Activated CD4-positive, CD25-positive, alpha-beta regulatory T cell treated with anti-CD3 and anti-CD28 coated beads, Interleukin-2, amount 50 U/mL, for 16 hours (primary cell): Measurements from ENCODE around the gene PPIL1.

Experiments used
- DNase-seq: peaks from one replicate; pipeline ENCODE4 v3.0.0-alpha.2; 2020; ENCODE audit warnings: low read depth, low spot score

The PPIL1 gene

DNA sequence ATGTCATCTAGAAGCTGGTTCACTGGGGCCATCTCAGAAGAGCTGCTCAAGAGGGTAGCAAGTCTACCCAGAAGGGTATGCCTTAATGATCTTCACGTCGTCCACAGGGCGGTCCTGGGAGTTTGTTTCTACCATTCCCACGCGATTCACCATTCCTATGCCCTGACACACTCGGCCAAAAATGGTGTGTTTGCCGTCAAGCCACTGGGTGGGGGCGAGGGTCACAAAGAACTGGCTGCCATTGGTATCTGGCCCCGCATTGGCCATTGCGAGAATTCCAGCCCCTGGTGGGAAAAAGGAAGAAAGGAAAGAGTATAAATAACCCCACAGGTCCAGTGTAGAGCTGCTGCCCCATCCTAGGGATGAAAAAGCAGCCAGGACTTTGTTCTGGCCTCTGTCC, 18.9 kb downstream of the PPIL1 start:
- DNase-seq, result no peak

DNA sequence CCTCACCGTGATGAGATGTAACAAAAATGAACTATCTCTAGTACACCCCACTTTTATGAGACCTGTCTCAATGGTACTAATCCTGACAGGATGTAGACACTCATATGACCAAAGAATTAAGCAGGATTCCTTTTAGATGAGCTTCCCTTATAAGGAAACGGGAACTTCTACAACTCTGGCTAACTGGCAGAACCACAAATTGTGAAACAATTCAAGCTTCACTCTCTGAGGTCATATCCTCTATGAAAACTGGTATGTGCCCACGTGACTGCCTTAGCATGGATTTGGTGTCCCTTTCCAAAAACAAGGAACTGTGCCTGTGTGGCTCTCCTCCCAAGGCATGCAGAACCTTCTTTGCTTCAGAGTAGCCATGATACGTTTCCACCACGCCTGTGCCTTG, 21.3 kb downstream of the PPIL1 start:
- no peak for DNase-seq

DNA sequence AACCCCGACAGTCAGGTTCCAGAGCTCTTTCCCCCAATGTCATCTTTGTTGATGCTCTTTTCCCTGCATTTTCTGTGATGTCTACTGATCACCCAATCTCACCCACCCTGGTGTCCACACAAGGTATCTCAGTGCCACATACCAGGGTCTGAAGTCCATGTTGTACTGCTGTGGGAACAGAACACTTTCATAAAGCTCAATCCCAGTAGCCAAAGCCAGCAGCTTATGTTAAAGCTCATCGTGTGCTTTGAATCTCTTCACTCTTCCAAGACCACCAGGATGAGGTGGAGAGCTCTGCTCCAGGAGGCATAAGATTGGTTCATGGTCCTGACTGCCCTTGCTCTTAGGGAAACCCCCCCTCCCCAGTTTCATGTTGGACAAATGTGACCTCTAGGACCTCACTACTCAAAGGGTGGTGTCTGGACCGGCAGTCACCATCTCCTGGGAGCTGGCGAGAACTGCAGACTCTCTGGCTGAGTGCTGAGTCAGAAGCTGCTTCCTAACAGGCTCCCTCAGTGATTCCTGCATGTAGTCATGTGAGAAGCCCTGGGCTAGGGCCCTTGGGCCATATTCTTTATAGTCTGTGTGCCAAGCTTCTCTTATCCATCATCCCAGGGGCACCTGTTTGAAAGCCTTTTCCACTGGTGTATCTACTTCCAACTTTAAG, 22.0 kb downstream of the PPIL1 start:
- DNase-seq, result no peak

DNA sequence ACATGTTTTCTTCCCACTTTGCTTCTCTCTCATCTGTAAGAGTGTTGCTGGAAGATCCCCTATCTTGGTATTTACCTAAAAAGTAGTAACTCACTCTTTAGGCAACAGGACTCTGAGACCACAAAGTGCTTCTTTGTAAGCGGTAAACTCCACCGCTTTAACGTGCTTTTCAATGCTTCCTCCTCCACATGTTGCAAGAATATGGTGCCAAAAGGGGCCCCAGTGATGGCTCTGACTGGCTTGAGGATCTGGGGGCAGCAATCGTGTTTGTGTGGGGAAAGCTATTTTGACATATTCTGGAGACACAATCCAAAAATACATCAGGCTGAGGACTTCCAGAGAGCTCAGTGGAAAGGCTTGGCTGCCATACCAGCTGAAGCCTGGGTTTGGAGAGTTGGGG, 23.0 kb downstream of the PPIL1 start:
- no peak for DNase-seq

DNA sequence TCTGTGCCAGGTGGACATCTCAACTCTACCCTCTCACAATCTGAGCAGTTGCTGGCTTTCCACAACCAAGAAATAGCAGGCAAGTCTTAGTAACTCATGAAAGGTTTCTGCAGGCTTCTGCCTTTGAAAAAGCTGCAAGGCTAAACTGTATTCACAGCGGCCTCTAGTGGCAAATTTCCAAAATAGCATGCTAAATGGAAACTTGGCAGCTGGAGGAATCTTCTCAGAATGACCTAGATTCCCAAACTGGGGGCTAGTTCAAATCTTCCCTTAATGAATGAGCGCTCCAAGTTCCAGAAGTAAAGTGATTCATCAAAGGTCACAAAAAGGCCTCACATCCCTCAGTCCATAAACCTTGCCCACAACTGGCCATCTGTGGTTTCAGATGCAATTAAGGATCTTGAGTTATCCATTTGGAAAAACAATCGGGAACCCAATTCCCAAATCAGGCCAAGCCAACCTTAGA, 23.4 kb downstream of the PPIL1 start:
- DNase-seq, result no peak

DNA sequence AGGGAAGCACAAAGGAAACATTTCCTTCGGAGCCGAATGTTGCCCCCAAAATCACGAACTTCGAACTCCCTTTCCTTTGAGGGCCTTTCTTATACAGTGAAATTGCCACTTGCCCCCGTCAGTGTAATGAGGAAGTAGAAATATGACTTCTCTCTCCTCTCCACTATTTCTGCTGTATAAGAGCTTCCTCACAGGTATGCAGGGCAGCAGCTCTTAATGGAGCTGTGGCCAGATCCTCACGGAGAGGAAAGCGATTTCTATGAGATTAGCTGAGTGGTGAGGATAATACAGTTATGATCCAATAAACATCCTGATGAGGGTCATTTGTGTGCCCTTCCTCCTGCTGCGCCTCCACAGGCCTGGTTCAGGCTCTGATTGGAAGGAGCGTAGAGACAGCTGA, 24.6 kb downstream of the PPIL1 start:
- no peak for DNase-seq

DNA sequence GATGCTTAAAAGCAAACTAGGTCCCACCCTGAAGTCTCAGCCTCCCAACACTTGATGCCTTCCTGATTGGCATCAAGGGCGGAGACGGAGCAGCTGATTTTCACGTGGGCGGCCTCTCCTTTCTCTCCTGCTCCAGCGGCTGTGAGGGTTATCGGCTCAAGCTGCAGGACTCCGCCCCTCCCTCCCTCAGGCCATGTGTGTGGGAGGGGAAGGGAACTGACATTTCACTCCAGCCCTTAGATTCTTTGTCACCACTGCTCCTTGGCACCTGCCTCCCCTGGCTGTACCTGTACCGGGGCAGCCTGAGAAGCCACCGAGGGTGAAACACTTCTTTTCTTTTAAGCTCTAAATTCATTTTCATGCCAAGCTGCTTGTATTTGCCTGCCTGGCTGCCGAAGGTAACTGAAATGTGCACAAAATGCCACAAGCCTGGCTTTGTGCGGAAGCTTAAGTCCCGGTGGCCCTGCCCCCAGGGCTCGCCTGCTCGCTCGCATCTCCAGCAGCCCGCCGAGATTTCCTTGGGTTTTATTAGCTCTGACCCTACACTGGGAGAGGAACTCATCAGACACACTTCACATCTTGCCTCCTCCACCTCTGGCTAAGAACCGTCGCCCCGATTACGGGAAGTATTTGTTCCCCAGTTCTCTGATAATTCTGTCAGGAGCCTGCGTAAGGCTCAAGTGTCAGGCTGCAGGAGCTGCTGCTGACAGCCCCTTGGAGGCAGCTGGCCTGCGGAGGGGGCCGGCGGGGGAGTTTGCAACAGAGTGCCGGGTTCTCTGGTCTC, 25.8 kb downstream of the PPIL1 start:
- DNase-seq, result no peak

DNA sequence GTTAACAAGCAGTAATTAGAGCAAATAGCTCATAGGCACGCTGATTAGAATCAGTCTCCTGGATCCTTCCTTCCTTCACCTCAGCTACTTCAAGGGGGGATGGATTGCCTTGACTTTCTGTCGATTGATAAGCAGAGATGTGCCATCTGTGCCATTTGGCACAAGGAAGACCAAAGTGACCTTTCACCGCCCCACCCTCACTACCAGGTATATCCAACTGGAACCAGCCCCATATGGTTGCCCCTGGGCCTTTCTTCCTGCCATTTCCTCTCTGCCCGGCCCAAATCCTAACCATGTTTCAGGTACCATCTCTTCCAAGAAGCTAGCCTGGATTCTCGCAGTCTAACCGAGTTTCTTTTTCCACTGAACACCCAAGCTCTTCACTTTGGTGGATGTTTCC, 26.6 kb downstream of the PPIL1 start:
- no peak for DNase-seq

DNA sequence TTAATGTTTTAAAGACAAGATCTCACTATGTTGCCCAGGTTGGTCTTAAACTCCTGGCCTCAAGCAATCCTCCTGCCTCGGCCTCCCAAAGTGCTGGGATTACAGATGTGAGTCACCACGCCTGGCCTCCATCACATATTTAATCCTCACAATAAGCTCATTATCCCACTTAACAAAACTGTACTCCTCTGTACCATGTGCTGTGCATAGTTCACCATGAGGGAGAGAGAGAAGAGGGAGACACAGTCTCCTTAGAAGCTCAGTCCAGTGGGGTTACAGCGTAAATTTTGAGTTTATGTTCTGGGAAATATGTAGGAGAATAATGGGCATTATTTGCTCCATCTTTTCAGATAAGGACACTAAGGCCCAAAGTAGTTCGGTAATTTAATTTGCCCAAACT, 27.5 kb downstream of the PPIL1 start:
- no peak for DNase-seq

DNA sequence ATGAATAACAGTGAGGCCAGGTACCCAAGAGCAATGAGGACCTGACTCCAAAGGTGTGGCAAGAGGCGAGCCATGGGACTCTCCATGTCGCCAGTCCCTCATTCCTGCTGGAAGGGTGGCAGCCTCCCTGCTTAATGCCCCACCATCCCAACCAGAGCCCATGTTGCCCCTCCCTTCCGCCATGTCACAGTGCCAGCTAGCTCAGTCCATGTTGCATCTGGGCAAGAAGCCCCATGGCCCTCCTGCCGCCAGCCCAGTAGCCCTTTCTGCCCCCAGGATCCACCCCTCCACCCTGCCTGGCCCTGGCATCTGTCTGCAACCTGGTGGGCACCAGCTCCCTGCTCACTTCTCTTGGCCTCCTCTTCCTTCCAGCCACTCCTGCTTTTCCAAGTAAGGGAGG, 29.4 kb downstream of the PPIL1 start:
- DNase-seq, result no peak

DNA sequence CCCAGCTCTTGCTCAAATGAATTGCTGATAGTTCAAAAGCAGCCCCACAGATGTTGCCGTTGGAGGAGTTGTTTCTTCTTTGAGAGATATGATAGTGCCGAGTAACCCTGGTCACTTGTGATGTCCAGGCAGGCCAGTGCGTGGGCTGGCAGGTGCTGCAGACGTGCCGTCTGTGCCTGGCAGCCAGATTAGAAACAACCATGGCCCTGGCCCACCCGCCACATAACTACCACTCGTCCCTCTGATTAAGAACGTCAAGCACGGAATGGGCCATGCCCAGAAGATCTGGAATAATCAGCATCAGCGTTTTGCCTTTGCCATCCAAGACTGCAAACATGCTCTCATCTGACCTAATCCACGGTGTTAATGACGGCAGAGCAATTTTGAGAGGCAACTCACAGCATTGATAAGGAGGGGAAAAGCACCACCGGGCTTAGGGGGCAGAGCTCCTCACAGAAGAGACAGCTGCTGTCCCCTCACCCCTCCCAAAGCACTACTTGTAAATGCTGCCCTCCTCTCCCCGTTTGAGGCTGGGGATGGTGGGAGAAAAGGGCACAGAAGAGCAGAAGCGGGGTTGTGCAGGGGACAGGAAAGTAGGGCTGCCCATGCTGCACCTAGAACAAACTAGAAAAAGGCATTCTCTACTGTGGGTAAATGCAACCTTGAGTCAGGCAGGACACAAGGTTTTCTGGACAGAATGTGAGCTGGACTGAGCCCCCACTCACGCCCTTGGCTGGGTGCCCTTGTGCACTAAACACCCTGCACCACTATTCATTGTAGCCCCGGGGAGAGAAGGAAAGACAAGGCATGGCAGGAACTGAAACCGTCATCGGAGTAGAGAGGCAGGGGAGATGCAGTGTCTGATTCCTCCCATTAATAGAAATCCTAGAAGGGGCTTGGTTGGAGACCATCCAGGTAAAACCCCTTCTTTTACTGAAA, 30.1 kb downstream of the PPIL1 start:
- DNase-seq, result no peak

DNA sequence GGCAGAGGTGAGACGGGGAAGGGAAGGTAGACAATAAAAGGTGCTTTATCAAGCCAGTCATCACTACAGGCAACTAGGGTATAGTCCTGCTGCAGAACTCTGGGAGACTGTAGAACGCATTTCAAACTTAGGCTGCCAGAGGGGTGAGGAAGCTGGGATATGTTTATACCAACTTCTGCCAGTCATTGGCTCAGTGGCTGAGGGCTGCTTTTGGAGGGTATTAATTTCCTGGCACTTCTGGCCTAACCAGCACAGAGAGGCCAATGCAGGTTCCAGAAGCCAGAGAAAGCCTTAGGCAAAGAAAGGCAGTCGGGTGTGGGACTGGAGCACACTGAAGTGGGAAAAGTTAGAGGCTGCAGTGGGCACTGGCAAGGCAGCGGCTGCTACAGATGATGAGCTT, 31.4 kb downstream of the PPIL1 start:
- DNase-seq, result no peak

DNA sequence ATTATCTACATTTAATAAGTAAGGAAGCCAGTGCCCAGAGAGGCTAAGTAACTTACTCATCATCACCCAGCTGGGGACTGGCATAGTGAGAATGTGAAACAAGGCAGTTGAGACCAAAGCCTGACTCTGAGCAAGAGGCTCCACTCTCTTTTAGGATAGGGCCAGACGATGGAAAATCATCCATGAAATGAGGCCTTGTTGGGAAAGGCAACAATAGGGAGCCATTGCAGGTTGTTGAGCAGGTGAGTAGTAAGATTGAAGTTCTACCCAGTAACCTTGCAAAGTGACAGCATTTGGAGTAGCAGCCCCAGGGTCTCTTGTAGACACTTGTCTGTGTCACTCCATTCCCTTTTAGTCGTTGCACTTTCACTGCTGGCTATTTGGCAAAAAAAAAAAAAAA, 32.8 kb downstream of the PPIL1 start:
- DNase-seq, result no peak

DNA sequence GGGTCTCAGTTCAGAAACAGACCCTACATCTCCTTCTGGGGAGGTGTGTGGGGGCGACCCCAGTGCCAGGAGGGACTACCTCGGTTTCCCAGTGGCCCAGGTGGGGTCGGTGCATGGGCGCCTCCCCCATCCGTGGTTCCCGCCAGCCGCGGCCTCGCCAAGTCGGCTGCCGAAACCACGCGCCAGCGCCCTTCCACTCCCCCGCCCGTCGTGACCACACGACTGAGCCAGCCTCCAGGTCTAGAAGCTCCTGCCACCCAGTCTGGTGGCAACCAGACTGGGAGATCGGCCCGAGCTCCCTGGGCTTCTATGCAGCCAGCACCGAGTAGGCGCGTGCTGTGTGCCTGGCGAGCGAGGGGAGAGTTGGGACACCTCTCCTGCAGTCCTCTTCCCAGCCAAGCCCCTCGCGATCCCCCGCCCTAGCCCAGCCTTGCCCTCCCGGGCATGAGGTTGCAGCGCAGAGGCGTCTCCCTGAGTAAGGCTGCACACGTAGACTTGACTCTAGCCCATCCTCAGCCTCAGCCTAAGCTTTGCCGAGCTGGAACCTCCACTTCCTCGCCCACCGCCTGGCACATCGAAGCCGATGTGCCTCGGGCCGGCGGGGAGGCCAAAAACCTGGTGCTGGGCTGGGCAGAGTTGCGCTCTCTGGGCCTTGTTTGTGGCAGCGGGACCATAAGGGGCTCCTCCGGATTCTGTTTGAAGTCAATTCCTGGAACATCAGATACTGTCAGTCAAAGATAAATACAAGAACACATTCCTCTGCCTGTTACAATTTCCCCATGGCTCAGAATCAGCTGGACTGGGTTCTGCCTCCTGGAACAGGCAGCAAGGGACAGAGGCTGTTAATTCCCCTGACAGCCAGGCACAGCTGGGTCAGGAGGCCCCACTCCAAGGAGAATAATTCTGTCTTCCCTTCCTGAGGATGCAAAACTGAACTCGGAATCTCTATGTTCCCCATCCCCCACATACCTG, 33.9 kb downstream of the PPIL1 start:
- DNase-seq, result no peak

DNA sequence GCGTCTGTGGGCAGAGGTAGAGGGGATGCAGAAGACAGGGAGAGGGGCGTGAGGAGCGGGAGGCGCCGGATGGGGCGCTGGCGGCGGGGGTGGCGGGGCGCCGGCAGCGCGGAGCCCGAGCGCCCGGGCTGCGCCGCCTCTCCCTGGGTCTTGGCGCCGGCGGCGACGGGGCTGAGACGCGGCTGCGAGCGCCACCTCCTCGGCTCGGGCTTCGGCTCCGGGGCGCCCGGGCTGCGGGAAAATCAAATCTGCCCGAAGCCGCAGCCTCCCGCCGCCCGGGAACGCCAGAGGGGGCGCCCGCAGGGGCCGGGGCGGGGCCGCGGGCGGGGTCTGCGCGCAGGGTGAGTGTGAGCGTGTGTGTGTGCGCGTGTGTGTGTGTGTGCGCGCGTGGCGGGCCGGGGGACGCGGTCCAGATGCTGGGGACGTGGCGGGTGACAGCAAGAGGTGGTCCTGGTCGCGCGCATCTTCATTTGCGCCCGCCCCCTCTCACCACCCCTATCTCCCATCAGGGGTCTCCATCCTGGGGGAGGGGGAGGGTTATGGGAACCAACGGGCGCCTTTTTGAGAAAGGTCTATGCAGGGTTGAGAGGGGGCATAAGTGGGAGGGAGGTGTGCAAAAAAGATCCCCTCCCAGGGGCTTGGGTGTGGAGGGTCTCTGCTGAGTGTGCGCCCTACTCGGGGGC, 34.7 kb downstream of the PPIL1 start:
- DNase-seq, result no peak

DNA sequence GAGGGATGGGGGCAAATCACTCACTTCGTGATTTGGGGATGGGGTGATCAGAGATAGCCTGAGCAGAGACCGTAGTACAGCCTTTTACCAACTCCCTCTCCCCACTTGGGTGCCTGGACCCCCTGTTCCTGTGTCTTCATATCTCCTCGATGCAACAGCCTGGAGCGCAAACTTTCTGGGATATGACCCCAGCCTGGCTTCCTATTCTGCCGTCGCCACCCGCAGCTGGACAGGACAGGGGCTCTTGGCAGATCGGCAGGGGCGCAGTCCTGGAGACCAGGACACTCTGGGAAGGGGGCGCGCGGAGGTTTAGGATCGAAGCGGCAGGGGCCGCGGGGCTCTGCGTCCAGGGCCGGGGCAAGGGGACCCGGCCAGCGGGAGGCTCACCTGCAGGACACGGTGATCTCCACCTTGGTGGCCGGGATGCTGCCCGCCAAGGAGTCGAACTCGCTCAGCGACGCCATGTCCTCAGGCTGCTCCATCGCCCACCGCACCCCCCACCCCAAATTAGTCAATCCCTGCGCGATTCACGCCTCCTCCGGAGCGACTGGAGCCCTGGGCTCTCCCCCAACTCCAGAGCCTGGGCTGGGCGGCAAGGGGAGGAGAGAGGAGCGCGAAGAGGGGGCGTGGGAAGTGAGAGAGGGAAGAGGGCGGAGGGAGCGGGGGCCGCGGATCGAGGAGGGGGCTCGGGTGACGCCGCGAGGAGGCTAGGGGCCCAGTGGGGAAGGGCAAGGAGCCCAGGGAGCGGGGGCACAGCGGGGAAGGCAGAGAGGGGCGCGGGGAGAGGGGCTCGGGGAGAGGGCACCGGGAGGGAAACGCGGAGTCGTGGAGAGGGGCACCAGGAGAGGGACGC, 35.5 kb downstream of the PPIL1 start, which contains the start of gene CPNE5:
Gene CPNE5, minus strand, starts transcription at position 549 of the 853 bp plus-strand sequence. Its CDS starts 67 bp downstream, at position 482.
- no peak for DNase-seq

DNA sequence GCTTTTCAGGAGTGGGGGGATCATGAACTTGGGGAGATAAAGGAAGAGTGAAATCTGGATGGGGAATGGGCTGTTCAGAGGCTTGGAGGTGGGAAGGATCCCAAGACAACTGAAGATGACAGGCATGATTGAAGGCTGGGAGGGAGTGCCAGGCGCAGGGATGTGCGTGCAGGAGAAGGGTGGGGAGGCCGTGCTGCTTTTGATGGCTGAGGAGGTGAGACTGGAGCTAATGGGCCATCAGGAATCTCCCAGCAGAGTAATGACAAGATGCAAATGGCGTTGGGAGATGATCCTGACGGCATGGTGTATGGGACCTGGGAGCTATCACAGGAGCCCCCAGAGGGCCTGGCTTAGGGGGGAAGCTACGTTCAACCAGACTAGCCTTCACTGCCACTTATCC, 36.9 kb downstream of the PPIL1 start:
- DNase-seq, result no peak

DNA sequence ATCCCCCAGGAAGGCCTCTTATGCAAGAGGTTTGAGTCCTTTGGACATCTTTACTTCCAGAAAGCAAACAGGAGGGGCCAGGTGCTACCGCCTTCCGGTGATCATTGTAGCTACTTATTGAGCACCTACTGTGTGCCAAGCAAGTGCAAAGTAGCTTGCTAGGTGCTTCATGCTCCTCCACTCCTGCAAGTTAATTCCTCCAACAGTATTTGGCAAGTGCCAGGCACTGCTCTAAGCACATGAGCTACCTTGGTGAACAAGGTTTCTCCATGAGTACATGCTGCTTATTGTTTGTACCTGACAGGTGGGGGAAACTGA, 37.6 kb downstream of the PPIL1 start:
- DNase-seq, result no peak
